Liver (tissue), 9 donors: ENCODE measurements around the gene PLAAT4. TPM values are rescaled to one million over a fixed set of nuclear protein-coding genes. Genes with fewer than 3 reads are reported as not detected.
"Not testable (repeated sequence)": the region's sequence is repeated elsewhere in the genome, so short reads cannot be mapped to it uniquely, and the experiment has no call there.

Experiments
- DNase-seq: peaks from one replicate; pipeline ENCODE4 v3.0.0-alpha.2; 2017; ENCODE audit warnings: low spot score
- H3K27ac ChIP-seq, 2 donors: one replicate each; pipeline ENCODE4 v1.7.0; 2013; ENCODE audit warnings: inconsistent platforms in 2 of 2, low read length in 2 of 2, control low read depth in 1 of 2, low read depth in 1 of 2, mild to moderate bottlenecking in 1 of 2
- H3K27me3 ChIP-seq, 4 donors: one replicate each; pipeline versions ENCODE4 v1.6.1 to v1.7.0; 2013; ENCODE audit warnings: low read length in 3 of 4, inconsistent platforms in 1 of 4, mild to moderate bottlenecking in 1 of 4, moderate library complexity in 1 of 4; ENCODE audit not compliant: control insufficient read depth in 4 of 4, insufficient read depth in 4 of 4
- H3K36me3 ChIP-seq, 4 donors: one replicate each; pipeline versions ENCODE4 v1.6.1 to v1.7.0; 2013; ENCODE audit warnings: low read length in 3 of 4, mild to moderate bottlenecking in 3 of 4, low read depth in 1 of 4, moderate library complexity in 1 of 4; ENCODE audit not compliant: control insufficient read depth in 4 of 4, insufficient read depth in 3 of 4
- H3K4me1 ChIP-seq, 4 donors: one replicate each; pipeline versions ENCODE4 v1.6.1 to v1.7.0; 2013; ENCODE audit warnings: low read length in 3 of 4, mild to moderate bottlenecking in 3 of 4, moderate library complexity in 1 of 4; ENCODE audit not compliant: control insufficient read depth in 4 of 4, insufficient read depth in 4 of 4
- H3K4me3 ChIP-seq, 3 donors: one replicate each; pipeline versions ENCODE4 v1.6.1 to v1.7.0; 2013; ENCODE audit warnings: low read length in 3 of 3, control low read depth in 1 of 3, low read depth in 1 of 3, mild to moderate bottlenecking in 1 of 3
- H3K9ac ChIP-seq, 2 donors: one replicate each; pipeline ENCODE4 v1.7.0; 2013; ENCODE audit warnings: low read length in 2 of 2, mild to moderate bottlenecking in 2 of 2, moderate library complexity in 2 of 2, control low read depth in 1 of 2, low read depth in 1 of 2
- H3K9me3 ChIP-seq, 4 donors: one replicate each; pipeline versions ENCODE4 v1.6.1 to v1.7.0; 2013; ENCODE audit warnings: low read length in 3 of 4; ENCODE audit not compliant: control insufficient read depth in 4 of 4
- EGR1 ChIP-seq, 2 donors: IDR thresholded peaks; 2 replicates each; pipeline ENCODE4 v1.6.1; 2016 to 2018; ENCODE audit warnings: antibody characterized with exemption in 2 of 2, low read depth in 2 of 2
- FOXA2 ChIP-seq: IDR thresholded peaks from 2 replicates; pipeline ENCODE4 v1.6.1; 2016; ENCODE audit warnings: antibody characterized with exemption
- GABPA ChIP-seq, 2 donors: IDR thresholded peaks in 1 of 2; conservative IDR thresholded peaks in 1 of 2; 2 replicates each; pipeline ENCODE4 v1.6.1; 2016; ENCODE audit warnings: antibody characterized with exemption in 2 of 2, mild to moderate bottlenecking in 1 of 2, moderate library complexity in 1 of 2
- HNF4A ChIP-seq, 2 donors: conservative IDR thresholded peaks; 2 replicates each; pipeline ENCODE4 v1.6.1; 2016; ENCODE audit warnings: antibody characterized with exemption in 2 of 2, mild to moderate bottlenecking in 2 of 2
- HNF4G ChIP-seq: IDR thresholded peaks from 2 replicates; pipeline ENCODE4 v1.6.1; 2016; ENCODE audit warnings: antibody characterized with exemption
- NR2F2 ChIP-seq: IDR thresholded peaks from 2 replicates; pipeline ENCODE4 v1.6.1; 2016; ENCODE audit warnings: antibody characterized with exemption
- RAD21 ChIP-seq, 2 donors: IDR thresholded peaks; 2 replicates each; pipeline ENCODE4 v1.6.1; 2016; ENCODE audit warnings: antibody characterized with exemption in 2 of 2, mild to moderate bottlenecking in 2 of 2
- RXRA ChIP-seq, 2 donors: IDR thresholded peaks; 2 replicates each; pipeline ENCODE4 v1.6.1; 2017 to 2018; ENCODE audit warnings: antibody characterized with exemption in 2 of 2, mild to moderate bottlenecking in 1 of 2
- SP1 ChIP-seq: IDR thresholded peaks from 2 replicates; pipeline ENCODE4 v1.6.1; 2018; ENCODE audit warnings: antibody characterized with exemption, mild to moderate bottlenecking
- TAF1 ChIP-seq: conservative IDR thresholded peaks from 2 replicates; pipeline ENCODE4 v1.6.1; 2016; ENCODE audit warnings: antibody characterized with exemption, mild to moderate bottlenecking
- YY1 ChIP-seq: IDR thresholded peaks from 2 replicates; pipeline ENCODE4 v1.6.1; 2016; ENCODE audit warnings: antibody characterized with exemption, mild to moderate bottlenecking
- WGBS: extraction: QIAGEN DNeasy Blood & Tissue Kit; methylation state at CpG from one replicate; pipeline ENCODE4 v1.1.7; 2013; 5-methylcytosine and 5-hydroxymethylcytosine counted together
- polyA plus RNA-seq, 2 donors: library from polyadenylated mRNA; stranded (reverse) in 1 of 2; unstranded in 1 of 2; fragments of 200-250 nt in 1 of 2; fragments of >200 nt in 1 of 2; fragmentation: Nextera tagmentation in 1 of 2; extraction: Ambion mirVana in 1 of 2; gene quantifications; one replicate each; pipeline versions ENCODE4 v1.2.1 to v1.2.3, GENCODE V29; 2013 to 2015
- total RNA-seq, 2 donors: library from RNA; depleted of rRNA; stranded (reverse); fragments of >200 nt; gene quantifications; one replicate each; pipeline ENCODE4 v1.2.3, GENCODE V29; 2014
- TF ChIP-seq, protein P1 (sequence below): IDR thresholded peaks from 2 replicates; pipeline ENCODE4 v1.6.1; 2016; ENCODE audit warnings: antibody characterized with exemption
- TF ChIP-seq, protein P2 (sequence below): IDR thresholded peaks from 2 replicates; pipeline ENCODE4 v1.6.1; 2016; ENCODE audit warnings: antibody characterized with exemption, mild to moderate bottlenecking
- TF ChIP-seq, protein P3 (sequence below): fragments of 150-350 bp; IDR thresholded peaks from 2 replicates; pipeline ENCODE4 v1.5.1; 2017; ENCODE audit warnings: improper control_type of control experiment, low read depth, low read length; ENCODE audit not compliant: missing input control
- TF ChIP-seq, protein P4 (sequence below): IDR thresholded peaks from 2 replicates; pipeline ENCODE4 v1.6.1; 2016; ENCODE audit warnings: antibody characterized with exemption
- donor health status: healthy.
- donor health status: healthy.
- donor health status: healthy.
- donor health status: healthy.
- donor health status: healthy.

Gene PLAAT4
- total and polyA plus RNA-seq, 4 donors = 4.4 to 86.4 (median 44.8) TPM

DNA sequence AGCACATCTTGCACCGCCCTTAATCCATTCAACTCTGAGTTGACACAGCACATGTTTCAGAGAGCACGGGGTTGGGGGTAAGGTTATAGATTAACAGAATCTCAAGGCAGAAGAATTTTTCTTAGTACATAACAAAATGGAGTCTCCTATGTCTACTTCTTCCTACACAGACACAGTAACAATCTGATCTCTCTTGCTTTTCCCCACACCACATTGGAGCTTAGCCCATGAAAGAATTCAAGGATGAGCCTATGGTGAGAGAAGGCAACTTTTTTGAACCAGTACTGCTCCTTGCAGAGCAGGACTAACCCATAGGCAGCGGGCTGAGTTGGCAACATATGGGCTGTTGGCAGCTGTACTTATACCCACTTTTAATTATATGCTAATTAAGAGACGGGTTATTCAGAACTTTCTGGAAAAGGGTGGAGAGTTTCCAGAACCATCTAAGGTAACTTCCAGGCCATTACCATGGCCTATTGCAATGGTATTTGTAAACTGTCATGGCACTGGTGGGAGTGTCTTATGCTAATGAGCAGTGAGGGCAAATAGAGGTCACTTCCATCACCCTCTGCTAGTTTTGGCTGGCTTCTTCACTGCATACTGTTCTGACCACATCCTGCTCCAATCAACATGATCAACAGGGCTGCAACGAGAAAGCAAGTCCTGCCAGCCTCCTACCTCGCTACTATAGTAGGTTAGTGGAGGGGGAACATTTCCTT lies 5.4 kb upstream of the PLAAT4 start:
- H3K9me3 ChIP-seq, H3K9ac ChIP-seq, H3K4me3 ChIP-seq, H3K36me3 ChIP-seq, DNase-seq, H3K4me1 ChIP-seq, H3K27me3 ChIP-seq, H3K27ac ChIP-seq: not testable (repeated sequence)
- TF ChIP-seq YY1 (peak; percentile 85), RXRA (IDR thresholded peaks at IDR 0.05) (peak; percentile 77 to 86), GABPA (IDR thresholded peaks at IDR 0.05 in 1 of 2, conservative IDR thresholded peaks at IDR 0.05 in 1 of 2) (peak in 1 of 2 donors; percentile 65), HNF4A (conservative IDR thresholded peaks at IDR 0.05) (peak in 1 of 2 donors; percentile 53), FOXA2 (peak; percentile 47), SP1 (peak; percentile 70)
- TF ChIP-seq, protein P1, sequence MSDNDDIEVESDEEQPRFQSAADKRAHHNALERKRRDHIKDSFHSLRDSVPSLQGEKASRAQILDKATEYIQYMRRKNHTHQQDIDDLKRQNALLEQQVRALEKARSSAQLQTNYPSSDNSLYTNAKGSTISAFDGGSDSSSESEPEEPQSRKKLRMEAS = peak; percentile 33
- TF ChIP-seq, protein P2, sequence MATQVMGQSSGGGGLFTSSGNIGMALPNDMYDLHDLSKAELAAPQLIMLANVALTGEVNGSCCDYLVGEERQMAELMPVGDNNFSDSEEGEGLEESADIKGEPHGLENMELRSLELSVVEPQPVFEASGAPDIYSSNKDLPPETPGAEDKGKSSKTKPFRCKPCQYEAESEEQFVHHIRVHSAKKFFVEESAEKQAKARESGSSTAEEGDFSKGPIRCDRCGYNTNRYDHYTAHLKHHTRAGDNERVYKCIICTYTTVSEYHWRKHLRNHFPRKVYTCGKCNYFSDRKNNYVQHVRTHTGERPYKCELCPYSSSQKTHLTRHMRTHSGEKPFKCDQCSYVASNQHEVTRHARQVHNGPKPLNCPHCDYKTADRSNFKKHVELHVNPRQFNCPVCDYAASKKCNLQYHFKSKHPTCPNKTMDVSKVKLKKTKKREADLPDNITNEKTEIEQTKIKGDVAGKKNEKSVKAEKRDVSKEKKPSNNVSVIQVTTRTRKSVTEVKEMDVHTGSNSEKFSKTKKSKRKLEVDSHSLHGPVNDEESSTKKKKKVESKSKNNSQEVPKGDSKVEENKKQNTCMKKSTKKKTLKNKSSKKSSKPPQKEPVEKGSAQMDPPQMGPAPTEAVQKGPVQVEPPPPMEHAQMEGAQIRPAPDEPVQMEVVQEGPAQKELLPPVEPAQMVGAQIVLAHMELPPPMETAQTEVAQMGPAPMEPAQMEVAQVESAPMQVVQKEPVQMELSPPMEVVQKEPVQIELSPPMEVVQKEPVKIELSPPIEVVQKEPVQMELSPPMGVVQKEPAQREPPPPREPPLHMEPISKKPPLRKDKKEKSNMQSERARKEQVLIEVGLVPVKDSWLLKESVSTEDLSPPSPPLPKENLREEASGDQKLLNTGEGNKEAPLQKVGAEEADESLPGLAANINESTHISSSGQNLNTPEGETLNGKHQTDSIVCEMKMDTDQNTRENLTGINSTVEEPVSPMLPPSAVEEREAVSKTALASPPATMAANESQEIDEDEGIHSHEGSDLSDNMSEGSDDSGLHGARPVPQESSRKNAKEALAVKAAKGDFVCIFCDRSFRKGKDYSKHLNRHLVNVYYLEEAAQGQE = peak; percentile 19
- WGBS = 46% methylated on average over 4 of the region's 6 CpGs

DNA sequence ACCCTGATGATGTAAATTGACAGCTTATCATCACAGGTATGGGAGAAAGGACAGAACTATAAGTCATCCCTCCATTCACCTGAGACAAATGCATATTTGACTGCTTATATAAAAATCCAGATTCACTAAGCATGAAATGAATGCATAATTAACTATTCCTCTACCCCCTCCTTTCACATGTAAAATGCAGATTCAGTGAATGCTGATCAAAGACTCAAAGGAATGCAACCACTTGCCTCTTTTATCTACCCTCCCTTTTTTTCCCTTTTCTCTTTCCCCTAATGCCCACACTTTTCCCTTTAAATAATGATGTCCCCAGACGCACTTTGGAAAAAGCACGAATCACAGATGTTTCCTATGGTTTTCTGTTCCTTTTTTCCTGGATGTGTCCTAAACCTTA lies 4.5 kb upstream of the PLAAT4 start:
- Histone ChIP-seq H3K27ac (no peak overlapping the region), H3K4me3 (no peak overlapping the region), H3K36me3 (no peaks in the 10 kb centered on the region), H3K9me3 (no peaks in the 10 kb centered on the region), H3K4me1 (peaks cover 0 to 8% (median 5%) of the 10 kb centered on the region in 4 donors), H3K27me3 (no peaks in the 10 kb centered on the region), H3K9ac (no peak overlapping the region)
- WGBS = 89% methylated on average over 2 of the region's 2 CpGs
- TF ChIP-seq HNF4A (conservative IDR thresholded peaks at IDR 0.05) = no peak
- TF ChIP-seq TAF1 = no peak
- no peak for TF ChIP-seq EGR1 (IDR thresholded peaks at IDR 0.05; ENCODE audit: low read depth in 2 of 2)
- TF ChIP-seq, protein P2 = no peak
- no peak for TF ChIP-seq RAD21 (IDR thresholded peaks at IDR 0.05)
- TF ChIP-seq, protein P3, sequence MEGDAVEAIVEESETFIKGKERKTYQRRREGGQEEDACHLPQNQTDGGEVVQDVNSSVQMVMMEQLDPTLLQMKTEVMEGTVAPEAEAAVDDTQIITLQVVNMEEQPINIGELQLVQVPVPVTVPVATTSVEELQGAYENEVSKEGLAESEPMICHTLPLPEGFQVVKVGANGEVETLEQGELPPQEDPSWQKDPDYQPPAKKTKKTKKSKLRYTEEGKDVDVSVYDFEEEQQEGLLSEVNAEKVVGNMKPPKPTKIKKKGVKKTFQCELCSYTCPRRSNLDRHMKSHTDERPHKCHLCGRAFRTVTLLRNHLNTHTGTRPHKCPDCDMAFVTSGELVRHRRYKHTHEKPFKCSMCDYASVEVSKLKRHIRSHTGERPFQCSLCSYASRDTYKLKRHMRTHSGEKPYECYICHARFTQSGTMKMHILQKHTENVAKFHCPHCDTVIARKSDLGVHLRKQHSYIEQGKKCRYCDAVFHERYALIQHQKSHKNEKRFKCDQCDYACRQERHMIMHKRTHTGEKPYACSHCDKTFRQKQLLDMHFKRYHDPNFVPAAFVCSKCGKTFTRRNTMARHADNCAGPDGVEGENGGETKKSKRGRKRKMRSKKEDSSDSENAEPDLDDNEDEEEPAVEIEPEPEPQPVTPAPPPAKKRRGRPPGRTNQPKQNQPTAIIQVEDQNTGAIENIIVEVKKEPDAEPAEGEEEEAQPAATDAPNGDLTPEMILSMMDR = no peak
- no peak for TF ChIP-seq HNF4G
- TF ChIP-seq SP1 = no peak
- no peak for TF ChIP-seq YY1
- TF ChIP-seq, protein P4, sequence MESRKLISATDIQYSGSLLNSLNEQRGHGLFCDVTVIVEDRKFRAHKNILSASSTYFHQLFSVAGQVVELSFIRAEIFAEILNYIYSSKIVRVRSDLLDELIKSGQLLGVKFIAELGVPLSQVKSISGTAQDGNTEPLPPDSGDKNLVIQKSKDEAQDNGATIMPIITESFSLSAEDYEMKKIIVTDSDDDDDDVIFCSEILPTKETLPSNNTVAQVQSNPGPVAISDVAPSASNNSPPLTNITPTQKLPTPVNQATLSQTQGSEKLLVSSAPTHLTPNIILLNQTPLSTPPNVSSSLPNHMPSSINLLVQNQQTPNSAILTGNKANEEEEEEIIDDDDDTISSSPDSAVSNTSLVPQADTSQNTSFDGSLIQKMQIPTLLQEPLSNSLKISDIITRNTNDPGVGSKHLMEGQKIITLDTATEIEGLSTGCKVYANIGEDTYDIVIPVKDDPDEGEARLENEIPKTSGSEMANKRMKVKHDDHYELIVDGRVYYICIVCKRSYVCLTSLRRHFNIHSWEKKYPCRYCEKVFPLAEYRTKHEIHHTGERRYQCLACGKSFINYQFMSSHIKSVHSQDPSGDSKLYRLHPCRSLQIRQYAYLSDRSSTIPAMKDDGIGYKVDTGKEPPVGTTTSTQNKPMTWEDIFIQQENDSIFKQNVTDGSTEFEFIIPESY = no peak
- TF ChIP-seq RXRA (IDR thresholded peaks at IDR 0.05) = no peak
- no peak for TF ChIP-seq NR2F2
- DNase-seq = no peak
